PFSK-1 (cell line): ENCODE data around the gene TEDDM1.

ENCODE experiments used
- POLR2AphosphoS5 ChIP-seq: IDR thresholded peaks from 2 replicates; pipeline ENCODE4 v1.6.1; 2012; ENCODE audit warnings: low read depth, mild to moderate bottlenecking, control low read depth, low read length, moderate library complexity
- TF ChIP-seq, protein P1 (sequence below), 2 experiments: IDR thresholded peaks; 2 replicates each; pipeline versions ENCODE4 v1.6.1 to v1.8.0; 2011 to 2012; ENCODE audit warnings: low read depth in 2 of 2, low read length in 2 of 2, control low read depth in 1 of 2, inconsistent platforms in 1 of 2, mild to moderate bottlenecking in 1 of 2, moderate library complexity in 1 of 2; ENCODE audit not compliant: insufficient read depth in 1 of 2

DNA sequence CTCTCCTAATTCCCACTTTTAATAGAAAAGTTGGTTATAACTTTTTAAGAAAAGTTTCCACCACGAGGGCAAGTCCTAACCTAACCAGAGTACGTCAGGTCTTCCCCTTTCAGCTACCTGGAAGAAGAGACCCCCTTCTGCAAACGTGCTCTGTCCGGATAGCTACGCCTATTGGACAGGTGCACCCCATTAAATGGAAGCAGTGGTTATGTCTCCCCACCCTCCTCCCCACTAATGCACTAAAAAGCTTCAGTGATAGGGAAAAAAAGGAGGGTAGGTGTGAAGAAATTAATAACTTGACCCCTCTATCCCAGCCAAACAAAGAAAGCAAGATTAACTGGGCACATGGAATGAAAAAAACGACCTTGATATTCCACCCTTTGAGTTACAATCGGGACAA, 16.5 kb downstream of the TEDDM1 start:
- no peak for TF ChIP-seq POLR2AphosphoS5
- TF ChIP-seq, protein P1, sequence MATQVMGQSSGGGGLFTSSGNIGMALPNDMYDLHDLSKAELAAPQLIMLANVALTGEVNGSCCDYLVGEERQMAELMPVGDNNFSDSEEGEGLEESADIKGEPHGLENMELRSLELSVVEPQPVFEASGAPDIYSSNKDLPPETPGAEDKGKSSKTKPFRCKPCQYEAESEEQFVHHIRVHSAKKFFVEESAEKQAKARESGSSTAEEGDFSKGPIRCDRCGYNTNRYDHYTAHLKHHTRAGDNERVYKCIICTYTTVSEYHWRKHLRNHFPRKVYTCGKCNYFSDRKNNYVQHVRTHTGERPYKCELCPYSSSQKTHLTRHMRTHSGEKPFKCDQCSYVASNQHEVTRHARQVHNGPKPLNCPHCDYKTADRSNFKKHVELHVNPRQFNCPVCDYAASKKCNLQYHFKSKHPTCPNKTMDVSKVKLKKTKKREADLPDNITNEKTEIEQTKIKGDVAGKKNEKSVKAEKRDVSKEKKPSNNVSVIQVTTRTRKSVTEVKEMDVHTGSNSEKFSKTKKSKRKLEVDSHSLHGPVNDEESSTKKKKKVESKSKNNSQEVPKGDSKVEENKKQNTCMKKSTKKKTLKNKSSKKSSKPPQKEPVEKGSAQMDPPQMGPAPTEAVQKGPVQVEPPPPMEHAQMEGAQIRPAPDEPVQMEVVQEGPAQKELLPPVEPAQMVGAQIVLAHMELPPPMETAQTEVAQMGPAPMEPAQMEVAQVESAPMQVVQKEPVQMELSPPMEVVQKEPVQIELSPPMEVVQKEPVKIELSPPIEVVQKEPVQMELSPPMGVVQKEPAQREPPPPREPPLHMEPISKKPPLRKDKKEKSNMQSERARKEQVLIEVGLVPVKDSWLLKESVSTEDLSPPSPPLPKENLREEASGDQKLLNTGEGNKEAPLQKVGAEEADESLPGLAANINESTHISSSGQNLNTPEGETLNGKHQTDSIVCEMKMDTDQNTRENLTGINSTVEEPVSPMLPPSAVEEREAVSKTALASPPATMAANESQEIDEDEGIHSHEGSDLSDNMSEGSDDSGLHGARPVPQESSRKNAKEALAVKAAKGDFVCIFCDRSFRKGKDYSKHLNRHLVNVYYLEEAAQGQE (IDR thresholded peaks at IDR 0.05; ENCODE audit: insufficient read depth in 1 of 2, low read depth in 2 of 2, low read length in 2 of 2), result no peak
